Stimulated activated CD8-positive, alpha-beta memory T cell treated with anti-CD3 and anti-CD28 coated beads, Interleukin-7, amount 100 ng/mL, for 48 hours (primary cell): ENCODE measurements around the gene OR5D14.

ENCODE experiments used
- DNase-seq, 2 donors: peaks; one replicate each; pipeline ENCODE4 v3.0.0-alpha.2; 2020; ENCODE audit warnings: low read depth in 1 of 2; ENCODE audit errors: extremely low read depth in 1 of 2

OR5D14 gene

GRCh38 chr11:55795256-55795655 lies at the start of gene OR5D14:
Gene OR5D14, plus strand, starts transcription at chr11:55795556. Its CDS starts 0 bp downstream, at chr11:55795556.
- no peak for DNase-seq

DNA sequence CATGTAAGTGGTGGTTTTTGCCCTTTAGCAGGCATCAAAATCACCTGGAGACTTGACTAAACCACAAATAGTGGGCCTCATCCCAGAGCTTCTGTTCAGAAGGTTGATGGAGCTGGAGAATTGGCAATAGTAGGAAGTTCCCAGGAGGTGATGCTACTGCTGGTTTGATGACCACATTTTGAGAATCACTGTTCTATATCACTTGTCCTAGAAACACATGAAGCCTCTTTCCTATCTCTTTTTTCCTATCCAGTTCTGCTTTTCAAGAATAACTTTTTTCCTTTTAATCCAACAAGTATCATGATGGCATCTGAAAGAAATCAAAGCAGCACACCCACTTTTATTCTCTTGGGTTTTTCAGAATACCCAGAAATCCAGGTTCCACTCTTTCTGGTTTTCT lies 22.2 kb upstream of the OR5D14 start, which contains the start of gene OR5D13:
Gene OR5D13 (plus strand): TSS at position 301 of the 400 bp plus-strand sequence. CDS start 0 bp downstream, at position 301.
- no peak for DNase-seq

DNA sequence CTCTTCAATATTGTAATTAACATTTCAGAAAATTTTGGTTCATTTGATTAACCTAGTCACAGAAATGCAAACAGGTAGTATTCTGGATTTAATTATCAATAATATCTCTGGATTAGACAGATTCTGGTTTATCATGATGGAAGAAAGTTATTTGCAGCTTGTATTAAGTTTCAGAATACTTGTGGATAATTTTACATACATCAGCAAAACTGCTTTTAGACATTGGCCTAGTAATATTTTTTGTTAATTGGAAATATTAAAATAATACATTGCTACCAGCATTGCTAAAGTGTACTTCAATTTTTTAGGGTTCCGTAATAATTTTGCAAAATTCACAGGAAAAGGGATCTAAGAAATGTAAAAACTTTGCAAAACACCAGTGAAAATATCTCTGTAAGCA lies 3.8 kb upstream of the OR5D14 start:
- DNase-seq, result no peak

GRCh38 chr11:55793321-55793720 lies 2.0 kb upstream of the OR5D14 start:
- no peak for DNase-seq

DNA sequence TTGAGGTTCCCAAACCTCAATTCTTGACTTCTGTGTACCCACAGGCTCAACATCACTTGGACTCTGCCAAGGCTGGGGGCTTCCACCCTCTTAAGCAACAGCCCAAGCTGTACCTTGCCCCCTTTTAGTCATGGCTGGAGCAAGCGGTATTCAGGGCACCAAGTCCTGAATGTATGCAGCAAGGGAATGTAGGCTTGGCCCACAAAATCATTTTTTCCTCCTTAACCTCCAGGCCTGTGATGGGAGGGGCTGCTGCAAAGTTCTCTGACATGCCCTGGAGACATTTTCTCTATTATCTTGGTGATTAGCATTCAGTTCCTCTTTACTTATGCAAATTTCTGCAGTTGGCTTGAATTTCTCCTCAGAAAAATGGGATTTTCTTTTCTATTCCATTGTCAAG lies 10.9 kb downstream of the OR5D14 start:
- no peak for DNase-seq

GRCh38 chr11:55811067-55811466 lies 15.7 kb downstream of the OR5D14 start, which contains the start of gene OR5L1:
Gene OR5L1, plus strand, starts transcription at chr11:55811367. Its CDS starts 100 bp downstream, at chr11:55811467.
- no peak for DNase-seq

DNA sequence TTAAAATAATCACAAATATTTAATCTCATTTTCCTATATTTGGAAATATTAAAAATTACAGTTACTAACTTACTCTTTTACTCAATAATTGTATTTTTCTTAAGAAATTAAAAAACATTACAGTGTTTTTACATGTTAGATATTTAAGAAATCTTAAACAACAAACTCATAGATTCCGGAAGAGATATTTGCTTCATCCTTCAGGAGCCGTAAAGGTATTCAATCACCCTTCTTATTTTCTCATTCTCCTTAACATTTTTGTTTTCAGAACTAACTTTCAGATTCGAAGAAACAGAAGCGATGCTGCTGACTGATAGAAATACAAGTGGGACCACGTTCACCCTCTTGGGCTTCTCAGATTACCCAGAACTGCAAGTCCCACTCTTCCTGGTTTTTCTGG lies 24.0 kb downstream of the OR5D14 start, which contains the start of gene OR5D18:
Gene OR5D18 (plus strand): TSS at position 301 of the 400 bp plus-strand sequence. CDS start 0 bp downstream, at position 301.
- no peak for DNase-seq

DNA sequence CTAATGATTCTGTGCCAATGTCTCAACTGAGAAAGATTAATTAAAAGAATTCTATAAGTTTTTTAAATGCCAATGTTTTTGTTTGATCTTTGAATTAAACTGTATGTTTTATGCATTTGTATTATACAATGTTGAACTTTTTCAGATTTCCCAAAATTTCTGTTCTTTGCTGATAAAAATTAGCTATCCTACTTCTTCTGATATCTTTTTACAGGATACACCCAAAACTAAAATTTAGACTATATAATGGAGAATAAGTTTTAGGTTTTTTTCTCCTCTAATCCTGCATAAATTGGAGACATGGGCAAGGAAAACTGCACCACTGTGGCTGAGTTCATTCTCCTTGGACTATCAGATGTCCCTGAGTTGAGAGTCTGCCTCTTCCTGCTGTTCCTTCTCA lies 31.6 kb downstream of the OR5D14 start, which contains the start of gene OR5L2:
Gene OR5L2 (plus strand): TSS at position 301 of the 400 bp plus-strand sequence. CDS start 0 bp downstream, at position 301.
- no peak for DNase-seq

DNA sequence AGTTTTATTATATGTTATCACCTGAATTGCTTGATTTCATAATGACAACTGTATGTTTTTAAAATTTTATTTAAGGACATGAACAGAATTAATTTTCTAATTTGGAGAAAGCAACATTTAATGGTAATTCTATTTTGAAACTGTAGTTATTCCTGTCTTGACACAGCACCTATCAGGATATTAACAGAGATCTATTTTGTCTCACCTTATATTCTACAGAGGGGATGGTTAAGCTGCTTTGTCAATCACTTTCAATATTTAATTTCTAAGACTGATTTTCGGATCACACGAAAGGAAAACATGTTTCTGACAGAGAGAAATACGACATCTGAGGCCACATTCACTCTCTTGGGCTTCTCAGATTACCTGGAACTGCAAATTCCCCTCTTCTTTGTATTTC lies 43.1 kb downstream of the OR5D14 start, which contains the start of gene OR5D16:
Gene OR5D16 (plus strand): TSS at position 301 of the 400 bp plus-strand sequence. CDS start 0 bp downstream, at position 301.
- no peak for DNase-seq
